ENCODE data around the gene MEI1.
"Not testable (repeated sequence)": the region's sequence is repeated elsewhere in the genome, so short reads cannot be mapped to it uniquely, and the experiment has no call there.

Gene MEI1

GRCh38 chr22:41826021-41826420 is 126.7 kb downstream of the MEI1 start:
- no peak for DNase-seq

- no peak for DNase-seq
Measured at GRCh38 chr22:41826430-41827383, 127.4 kb downstream of the MEI1 start.

- no peak for DNase-seq
Measured at GRCh38 chr22:41827671-41828070, 128.4 kb downstream of the MEI1 start.

GRCh38 chr22:41828516-41828915 is 129.2 kb downstream of the MEI1 start:
- no peak for DNase-seq

GRCh38 chr22:41830174-41830573 is 130.9 kb downstream of the MEI1 start:
- DNase-seq: no peak

- DNase-seq: no peak
Measured at GRCh38 chr22:41831383-41831782, 132.1 kb downstream of the MEI1 start.

- no peak for DNase-seq
Measured at GRCh38 chr22:41831828-41832552, 132.7 kb downstream of the MEI1 start.

- peak; percentile 99 for DNase-seq
Measured at GRCh38 chr22:41832553-41833368, 133.5 kb downstream of the MEI1 start, which contains the start of gene SREBF2. TSS of gene SREBF2 (plus strand) at chr22:41833105. CDS start at chr22:41833271, 166 bp downstream.

- DNase-seq: peak; percentile 52
Measured at GRCh38 chr22:41833369-41834004, 134.2 kb downstream of the MEI1 start.

- DNase-seq: no peak
Measured at GRCh38 chr22:41834005-41834944, 135.0 kb downstream of the MEI1 start.

- DNase-seq: not testable (repeated sequence)
Measured at GRCh38 chr22:41835462-41835861, 136.2 kb downstream of the MEI1 start.

- no peak for DNase-seq
Measured at GRCh38 chr22:41836551-41836950, 137.2 kb downstream of the MEI1 start.

- no peak for DNase-seq
Measured at GRCh38 chr22:41838842-41839618, 139.7 kb downstream of the MEI1 start.

- DNase-seq: no peak
Measured at GRCh38 chr22:41840216-41840615, 140.9 kb downstream of the MEI1 start.

- DNase-seq: no peak
Measured at GRCh38 chr22:41841085-41841712, 141.9 kb downstream of the MEI1 start.

GRCh38 chr22:41842996-41843970 is 144.0 kb downstream of the MEI1 start:
- peak; percentile 32 for DNase-seq

- DNase-seq: no peak
Measured at GRCh38 chr22:41844036-41844435, 144.7 kb downstream of the MEI1 start.

- no peak for DNase-seq
Measured at GRCh38 chr22:41844513-41844912, 145.2 kb downstream of the MEI1 start.
